Esophagus squamous epithelium (tissue), 5 donors: ENCODE data around the gene GNPTG. TPM values are rescaled to one million over a fixed set of nuclear protein-coding genes. Genes with fewer than 3 reads are reported as not detected.
A peak's percentile ranks its signal among the peaks of the same experiment; 100 is the strongest.

ENCODE experiments used
- DNase-seq: peaks from one replicate; lab custom pipeline; 2025; lab: John Stamatoyannopoulos, UW
- H3K27ac ChIP-seq, 4 donors: fragments of 200-600 bp; sonication (generic); one replicate each; pipeline ENCODE4 v1.5.1; 2016 to 2019; ENCODE audit warnings: mild to moderate bottlenecking in 1 of 4
- H3K27me3 ChIP-seq, 4 donors: fragments of 200-600 bp; sonication (generic); 1 replicate in 3 of 4; 2 replicates in 1 of 4; pipeline versions ENCODE4 v1.5.1 to v1.6.0; 2017 to 2021; ENCODE audit warnings: antibody characterized with exemption in 1 of 4
- H3K36me3 ChIP-seq, 3 donors: fragments of 200-600 bp; sonication (generic); one replicate each; pipeline ENCODE4 v1.5.1; 2016 to 2019
- H3K4me1 ChIP-seq, 3 donors: fragments of 200-600 bp; sonication (generic); one replicate each; pipeline ENCODE4 v1.5.1; 2017 to 2019
- H3K4me3 ChIP-seq, 4 donors: fragments of 200-600 bp; sonication (generic); 1 replicate in 3 of 4; 2 replicates in 1 of 4; pipeline ENCODE4 v1.5.1; 2016 to 2019; ENCODE audit warnings: mild to moderate bottlenecking in 2 of 4, moderate library complexity in 1 of 4
- H3K9me3 ChIP-seq, 3 donors: fragments of 200-600 bp; sonication (generic); one replicate each; pipeline ENCODE4 v1.5.1; 2016 to 2019
- CTCF ChIP-seq, 6 experiments: fragments of 450-650 bp in 4 of 6; fragments of 200-600 bp in 2 of 6; sonication (generic) in 2 of 6; IDR thresholded peaks; one replicate each; pipeline ENCODE4 v1.5.1; 2016 to 2019; ENCODE audit warnings: antibody characterized with exemption in 6 of 6, mild to moderate bottlenecking in 4 of 6, moderate library complexity in 4 of 6
- POLR2A ChIP-seq, 4 donors: fragments of 450-650 bp; IDR thresholded peaks; one replicate each; pipeline ENCODE4 v1.6.1; 2017; ENCODE audit warnings: antibody characterized with exemption in 4 of 4, mild to moderate bottlenecking in 4 of 4, moderate library complexity in 3 of 4
- WGBS, 2 donors: methylation state at CpG; one replicate each; pipeline ENCODE4 v1.1.5; 2018; 5-methylcytosine and 5-hydroxymethylcytosine counted together
- intact Hi-C: fragments of 100-400 bp; cut with DNase I; formaldehyde crosslinking; loops from one replicate; pipeline ENCODE4 v1.15.0; 2022
- total RNA-seq, 4 donors: library from RNA; depleted of rRNA; stranded (reverse); fragments of >200 nt; gene quantifications; one replicate each; pipeline ENCODE4 v1.1.0, GENCODE V29; 2016
- donor health status: DM: yes; HTN: yes; CAD: no.

GNPTG gene
- total RNA-seq, 4 donors from 2014 or later: 21.6 to 46.9 (median 37.8) TPM

GRCh38 chr16:1401061-1401757 is 49.5 kb downstream of the GNPTG start:
- peaks cover 12 to 91% (median 37%) of the 10 kb centered on the region in 3 donors for H3K36me3 ChIP-seq
- intact Hi-C loops: no loop called here
- no peak for DNase-seq
- H3K4me3 ChIP-seq: no peak overlapping the region
- H3K27me3 ChIP-seq: no peaks in the 10 kb centered on the region
- TF ChIP-seq POLR2A (IDR thresholded peaks at IDR 0.05): no peak
- no peak for TF ChIP-seq CTCF (IDR thresholded peaks at IDR 0.05)
- H3K4me1 ChIP-seq: no peaks in the 10 kb centered on the region
- H3K9me3 ChIP-seq: no peaks in the 10 kb centered on the region
- no peak overlapping the region for H3K27ac ChIP-seq
- WGBS, 2 donors: 95 to 100% methylated on average over 3 to 8 of the region's 29 CpGs

GRCh38 chr16:1401758-1402154 is 50.0 kb downstream of the GNPTG start:
- no peak for DNase-seq
- H3K27ac ChIP-seq: no peak overlapping the region
- no peaks in the 10 kb centered on the region for H3K9me3 ChIP-seq
- TF ChIP-seq POLR2A (IDR thresholded peaks at IDR 0.05) (no peak), CTCF (IDR thresholded peaks at IDR 0.05) (no peak)
- H3K4me3 ChIP-seq: no peak overlapping the region
- intact Hi-C loops: no loop called here
- no peaks in the 10 kb centered on the region for H3K27me3 ChIP-seq
- no peaks in the 10 kb centered on the region for H3K4me1 ChIP-seq
- WGBS, 2 donors: 87% methylated on average over 3 to 10 of the region's 13 CpGs
- H3K36me3 ChIP-seq: peaks cover 12 to 91% (median 37%) of the 10 kb centered on the region in 3 donors

GRCh38 chr16:1403036-1403435 is 51.3 kb downstream of the GNPTG start:
- Histone ChIP-seq H3K27me3 (no peaks in the 10 kb centered on the region), H3K4me1 (peaks cover 4 to 7% (median 6%) of the 10 kb centered on the region in 3 donors), H3K9me3 (no peaks in the 10 kb centered on the region), H3K36me3 (peaks cover 12 to 88% (median 37%) of the 10 kb centered on the region in 3 donors), H3K27ac (no peak overlapping the region), H3K4me3 (no peak overlapping the region)
- intact Hi-C loops: no loop called here
- DNase-seq: no peak
- no peak for TF ChIP-seq CTCF (IDR thresholded peaks at IDR 0.05)
- no peak for TF ChIP-seq POLR2A (IDR thresholded peaks at IDR 0.05)
- WGBS, 2 donors: 90% methylated on average over 4 to 7 of the region's 22 CpGs

GRCh38 chr16:1403733-1404132 is 52.0 kb downstream of the GNPTG start:
- peaks cover 11 to 81% (median 34%) of the 10 kb centered on the region in 3 donors for H3K36me3 ChIP-seq
- no peak for TF ChIP-seq CTCF (IDR thresholded peaks at IDR 0.05)
- TF ChIP-seq POLR2A (IDR thresholded peaks at IDR 0.05): no peak
- no peaks in the 10 kb centered on the region for H3K27me3 ChIP-seq
- H3K4me1 ChIP-seq: peaks cover 9 to 14% (median 13%) of the 10 kb centered on the region in 3 donors
- no peaks in the 10 kb centered on the region for H3K9me3 ChIP-seq
- WGBS, 2 donors: 91 to 94% methylated on average over 11 to 13 of the region's 14 CpGs
- no peak for DNase-seq
- H3K4me3 ChIP-seq: no peak overlapping the region
- intact Hi-C loops: no loop called here
- H3K27ac ChIP-seq: no peak overlapping the region

- intact Hi-C loops: no loop called here
- 35 to 40% methylated on average over 10 of the region's 11 CpGs for WGBS, 2 donors
- Histone ChIP-seq H3K4me1 (peaks cover 15 to 41% (median 17%) of the 10 kb centered on the region in 3 donors), H3K27ac (peak overlapping the region in 3 of 4 donors; percentile 56 to 73 (median 73)), H3K27me3 (no peaks in the 10 kb centered on the region), H3K9me3 (no peaks in the 10 kb centered on the region), H3K4me3 (peak overlapping the region; percentile 2 to 63 (median 47)), H3K36me3 (peaks cover 0 to 72% (median 4%) of the 10 kb centered on the region in 3 donors)
- TF ChIP-seq CTCF (IDR thresholded peaks at IDR 0.05) (no peak), POLR2A (IDR thresholded peaks at IDR 0.05) (no peak)
- DNase-seq: no peak
Observed at GRCh38 chr16:1407753-1408152, 56.0 kb downstream of the GNPTG start.
